ENCODE results near the gene RGS10.

RGS10 gene

DNA sequence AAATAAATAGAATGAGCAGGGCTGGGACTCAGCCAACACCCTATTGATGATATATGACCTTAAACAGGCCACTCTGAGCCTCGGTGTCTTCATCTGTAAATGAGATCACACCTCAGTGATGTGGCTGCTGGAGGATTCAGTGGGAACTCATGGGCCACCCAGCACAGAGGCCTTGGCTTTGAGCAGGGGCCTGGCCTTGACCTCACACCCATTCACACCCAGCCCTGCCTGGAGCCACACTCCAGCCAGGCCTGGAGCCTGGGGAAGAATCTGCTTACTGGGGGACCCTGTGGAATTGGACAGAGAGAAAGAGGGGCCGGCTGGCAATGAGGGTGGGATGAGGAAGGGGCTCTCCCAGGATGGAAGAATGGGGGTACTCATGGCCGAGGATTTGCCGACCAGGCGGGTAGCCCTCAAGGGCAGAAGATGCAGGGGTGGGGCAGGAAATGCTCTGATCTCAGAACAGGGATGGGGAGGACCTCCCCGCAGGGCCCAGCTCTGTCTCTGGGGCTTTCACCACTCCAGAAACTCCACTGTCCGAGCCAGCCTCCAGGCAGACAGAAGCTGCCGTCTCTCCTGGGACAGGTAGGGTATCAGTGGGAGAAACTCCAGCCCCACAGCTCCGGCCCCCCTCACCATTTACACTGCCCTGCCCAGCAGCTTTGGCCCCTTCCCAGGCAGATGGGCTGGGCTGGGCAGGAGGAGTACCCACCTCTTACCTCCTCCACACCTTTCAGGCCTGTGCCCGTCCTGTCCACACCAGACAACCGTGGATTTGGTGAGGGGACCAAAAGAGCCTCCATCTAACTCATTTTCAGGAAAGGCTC, 81.9 kb downstream of the RGS10 start:
- Histone ChIP-seq H3K4me3 (ENCODE audit: control insufficient read depth in 1 of 7, extremely low read depth in 1 of 7, insufficient read depth in 4 of 7, low read depth in 2 of 7, low read length in 6 of 7) (no peak overlapping the region), H3K4me1 (ENCODE audit: control extremely low read depth in 1 of 4, control insufficient read depth in 4 of 4, insufficient read depth in 4 of 4, low read length in 3 of 4) (no peaks in the 10 kb centered on the region), H3K27ac (ENCODE audit: insufficient read depth in 1 of 2, low read depth in 1 of 2, low read length in 2 of 2, poor library complexity in 1 of 2, severe bottlenecking in 2 of 2) (no peak overlapping the region), H3K27me3 (replicated peaks in 2 of 5; ENCODE audit: control insufficient read depth in 4 of 5, insufficient read depth in 5 of 5, low read length in 4 of 5) (peaks cover 0 to 1% (median 0%) of the 10 kb centered on the region in 5 experiments), H3K9me3 (ENCODE audit: control extremely low read depth in 1 of 5, control insufficient read depth in 4 of 5, insufficient read depth in 2 of 5, low read depth in 1 of 5, low read length in 4 of 5) (peaks cover 0 to 6% (median 0%) of the 10 kb centered on the region in 5 experiments), H3K36me3 (ENCODE audit: control insufficient read depth in 4 of 4, insufficient read depth in 4 of 4, low read length in 3 of 4) (no peaks in the 10 kb centered on the region)
- ChIA-PET CTCF (interaction anchor here (1.1 to 2.0 kb wide), 3 partner anchors 14 to 253 kb away, joined by 3 to 5 read pairs (median 5); partner anchors contain the start of gene GRK5), POLR2A (interaction anchor here (1.0 kb wide), 1 partner anchor 12 kb away, joined by 3 read pairs; no protein-coding TSS in a partner anchor)
- WGBS (ENCODE audit: insufficient coverage), result 96% methylated on average over 8 of the region's 11 CpGs
- DNase-seq, result no peak

DNA sequence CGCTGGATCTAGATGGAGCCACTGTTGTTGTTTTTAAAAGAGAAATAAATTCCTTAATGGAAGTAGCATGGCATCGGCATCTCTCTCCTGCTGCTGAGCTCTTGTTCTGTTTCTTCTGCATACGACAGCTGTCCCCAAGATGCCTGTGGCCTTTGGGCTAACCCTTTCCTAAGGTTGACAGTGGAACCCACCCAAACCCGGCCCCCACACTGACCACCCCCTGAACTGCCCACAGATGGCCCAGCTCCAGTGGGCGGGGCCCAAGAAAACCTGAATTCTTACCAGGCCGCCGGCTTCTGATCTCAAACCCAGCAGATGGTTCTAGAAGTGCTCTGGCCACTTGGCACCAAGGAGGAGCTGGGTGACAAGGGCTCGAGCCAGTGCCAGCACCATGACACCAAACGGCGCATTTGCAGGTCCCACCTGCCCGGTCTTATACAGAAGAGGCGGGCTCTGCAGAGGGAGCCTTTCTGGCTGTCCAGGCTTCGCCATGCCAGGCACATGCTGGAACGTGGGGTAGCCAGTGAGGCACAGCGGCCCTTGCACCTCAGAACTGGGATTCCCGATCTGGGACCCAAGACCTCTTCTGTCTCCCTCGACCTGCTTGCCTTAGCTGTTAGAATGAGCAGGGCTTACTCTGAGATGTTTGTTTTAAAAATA, 82.7 kb downstream of the RGS10 start:
- Histone ChIP-seq H3K36me3 (ENCODE audit: control insufficient read depth in 4 of 4, insufficient read depth in 4 of 4, low read length in 3 of 4) (no peaks in the 10 kb centered on the region), H3K27me3 (replicated peaks in 2 of 5; ENCODE audit: control insufficient read depth in 4 of 5, insufficient read depth in 5 of 5, low read length in 4 of 5) (peaks cover 0 to 1% (median 0%) of the 10 kb centered on the region in 5 experiments), H3K4me3 (ENCODE audit: control insufficient read depth in 1 of 7, extremely low read depth in 1 of 7, insufficient read depth in 4 of 7, low read depth in 2 of 7, low read length in 6 of 7) (no peak overlapping the region), H3K27ac (ENCODE audit: insufficient read depth in 1 of 2, low read depth in 1 of 2, low read length in 2 of 2, poor library complexity in 1 of 2, severe bottlenecking in 2 of 2) (no peak overlapping the region), H3K4me1 (ENCODE audit: control extremely low read depth in 1 of 4, control insufficient read depth in 4 of 4, insufficient read depth in 4 of 4, low read length in 3 of 4) (no peaks in the 10 kb centered on the region), H3K9me3 (ENCODE audit: control extremely low read depth in 1 of 5, control insufficient read depth in 4 of 5, insufficient read depth in 2 of 5, low read depth in 1 of 5, low read length in 4 of 5) (peaks cover 0 to 6% (median 0%) of the 10 kb centered on the region in 5 experiments)
- no peak for DNase-seq
- ChIA-PET POLR2A (no interaction called here), CTCF (interaction anchor here (1.1 to 1.3 kb wide), 2 partner anchors 13 to 15 kb away, joined by 3 to 5 read pairs; no protein-coding TSS in a partner anchor)
- 94% methylated on average over 13 of the region's 17 CpGs for WGBS (ENCODE audit: insufficient coverage)

DNA sequence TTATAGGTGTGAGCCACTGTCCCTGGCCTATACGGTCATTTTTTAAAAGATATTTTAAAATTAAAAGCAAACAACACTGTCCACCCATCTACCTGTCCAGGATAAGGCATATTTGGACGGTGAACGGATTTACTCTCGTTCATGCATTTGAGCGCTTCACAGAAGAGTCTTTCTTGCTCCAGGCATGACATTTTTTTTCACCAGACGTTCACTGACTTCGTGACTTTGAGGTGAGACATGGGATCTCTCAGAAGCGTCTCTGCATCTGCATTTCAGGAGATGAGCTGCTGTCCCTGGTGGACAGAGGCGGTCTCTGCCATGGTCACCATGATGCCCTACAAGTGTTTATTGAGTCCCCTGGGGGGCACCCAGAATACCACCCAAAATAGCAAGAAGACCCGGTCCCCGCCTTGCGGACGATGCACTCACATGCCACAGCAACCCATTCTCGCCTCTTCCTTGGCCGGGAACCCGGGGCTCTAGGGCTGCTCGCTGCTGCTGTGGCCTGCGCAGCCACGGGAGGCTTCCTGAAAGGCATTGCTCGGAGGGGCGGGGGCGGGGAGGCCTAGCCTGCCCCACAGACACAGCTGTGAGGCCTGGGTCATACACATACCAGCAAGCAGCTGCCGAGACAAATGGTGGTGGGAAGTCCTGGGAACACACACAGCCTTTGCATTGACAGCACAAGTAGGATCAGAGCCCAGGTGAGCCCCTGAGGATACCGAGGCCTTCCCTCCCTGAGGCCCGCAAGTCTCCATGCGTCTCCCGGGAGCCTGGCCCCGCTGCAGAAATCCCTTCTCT, 84.4 kb downstream of the RGS10 start:
- Histone ChIP-seq H3K27ac (ENCODE audit: insufficient read depth in 1 of 2, low read depth in 1 of 2, low read length in 2 of 2, poor library complexity in 1 of 2, severe bottlenecking in 2 of 2) (no peak overlapping the region), H3K4me3 (ENCODE audit: control insufficient read depth in 1 of 7, extremely low read depth in 1 of 7, insufficient read depth in 4 of 7, low read depth in 2 of 7, low read length in 6 of 7) (no peak overlapping the region), H3K9me3 (ENCODE audit: control extremely low read depth in 1 of 5, control insufficient read depth in 4 of 5, insufficient read depth in 2 of 5, low read depth in 1 of 5, low read length in 4 of 5) (peaks cover 0 to 5% (median 0%) of the 10 kb centered on the region in 5 experiments), H3K27me3 (replicated peaks in 2 of 5; ENCODE audit: control insufficient read depth in 4 of 5, insufficient read depth in 5 of 5, low read length in 4 of 5) (peaks cover 0 to 1% (median 0%) of the 10 kb centered on the region in 5 experiments), H3K36me3 (ENCODE audit: control insufficient read depth in 4 of 4, insufficient read depth in 4 of 4, low read length in 3 of 4) (no peaks in the 10 kb centered on the region), H3K4me1 (ENCODE audit: control extremely low read depth in 1 of 4, control insufficient read depth in 4 of 4, insufficient read depth in 4 of 4, low read length in 3 of 4) (no peaks in the 10 kb centered on the region)
- 91% methylated on average over 27 of the region's 28 CpGs for WGBS (ENCODE audit: insufficient coverage)
- ChIA-PET POLR2A (no interaction called here), CTCF (interaction anchor here (0.8 to 3.1 kb wide), 5 partner anchors 13 to 259 kb away, joined by 3 to 21 read pairs (median 3); no protein-coding TSS in a partner anchor)
- no peak for DNase-seq

- Histone ChIP-seq H3K4me3 (ENCODE audit: control insufficient read depth in 1 of 7, extremely low read depth in 1 of 7, insufficient read depth in 4 of 7, low read depth in 2 of 7, low read length in 6 of 7) (no peak overlapping the region), H3K27me3 (replicated peaks in 2 of 5; ENCODE audit: control insufficient read depth in 4 of 5, insufficient read depth in 5 of 5, low read length in 4 of 5) (peaks cover 0 to 1% (median 0%) of the 10 kb centered on the region in 5 experiments), H3K9me3 (ENCODE audit: control extremely low read depth in 1 of 5, control insufficient read depth in 4 of 5, insufficient read depth in 2 of 5, low read depth in 1 of 5, low read length in 4 of 5) (no peaks in the 10 kb centered on the region), H3K27ac (ENCODE audit: insufficient read depth in 1 of 2, low read depth in 1 of 2, low read length in 2 of 2, poor library complexity in 1 of 2, severe bottlenecking in 2 of 2) (no peak overlapping the region), H3K36me3 (ENCODE audit: control insufficient read depth in 4 of 4, insufficient read depth in 4 of 4, low read length in 3 of 4) (no peaks in the 10 kb centered on the region), H3K4me1 (ENCODE audit: control extremely low read depth in 1 of 4, control insufficient read depth in 4 of 4, insufficient read depth in 4 of 4, low read length in 3 of 4) (no peaks in the 10 kb centered on the region)
- ChIA-PET POLR2A (no interaction called here), CTCF (interaction anchor here (0.7 to 3.1 kb wide), 3 partner anchors 8 to 250 kb away, joined by 3 to 21 read pairs (median 3); no protein-coding TSS in a partner anchor)
- no peak for DNase-seq
- 95% methylated on average over 6 of the region's 7 CpGs for WGBS (ENCODE audit: insufficient coverage)
These were observed 86.1 kb downstream of the RGS10 start for GRCh38 chr10:119456435-119456810.

GRCh38 chr10:119455609-119456434, 86.7 kb downstream of the RGS10 start:
- 95% methylated on average over 21 of the region's 23 CpGs for WGBS (ENCODE audit: insufficient coverage)
- CTCF ChIA-PET, result interaction anchor here (3.1 kb wide), 1 partner anchor 11 kb away, joined by 21 read pairs; no protein-coding TSS in a partner anchor
- Histone ChIP-seq H3K4me1 (ENCODE audit: control extremely low read depth in 1 of 4, control insufficient read depth in 4 of 4, insufficient read depth in 4 of 4, low read length in 3 of 4) (no peaks in the 10 kb centered on the region), H3K4me3 (ENCODE audit: control insufficient read depth in 1 of 7, extremely low read depth in 1 of 7, insufficient read depth in 4 of 7, low read depth in 2 of 7, low read length in 6 of 7) (no peak overlapping the region), H3K36me3 (ENCODE audit: control insufficient read depth in 4 of 4, insufficient read depth in 4 of 4, low read length in 3 of 4) (no peaks in the 10 kb centered on the region), H3K9me3 (ENCODE audit: control extremely low read depth in 1 of 5, control insufficient read depth in 4 of 5, insufficient read depth in 2 of 5, low read depth in 1 of 5, low read length in 4 of 5) (no peaks in the 10 kb centered on the region), H3K27ac (ENCODE audit: insufficient read depth in 1 of 2, low read depth in 1 of 2, low read length in 2 of 2, poor library complexity in 1 of 2, severe bottlenecking in 2 of 2) (no peak overlapping the region), H3K27me3 (replicated peaks in 2 of 5; ENCODE audit: control insufficient read depth in 4 of 5, insufficient read depth in 5 of 5, low read length in 4 of 5) (no peaks in the 10 kb centered on the region)
- POLR2A ChIA-PET, result no interaction called here
- no peak for DNase-seq

- H3K9me3 ChIP-seq (ENCODE audit: control extremely low read depth in 1 of 5, control insufficient read depth in 4 of 5, insufficient read depth in 2 of 5, low read depth in 1 of 5, low read length in 4 of 5), result no peaks in the 10 kb centered on the region
- H3K27ac ChIP-seq (ENCODE audit: insufficient read depth in 1 of 2, low read depth in 1 of 2, low read length in 2 of 2, poor library complexity in 1 of 2, severe bottlenecking in 2 of 2), result no peak overlapping the region
- CTCF ChIA-PET, result interaction anchor here (1.3 kb wide), 2 partner anchors 9 to 257 kb away, joined by 3 to 6 read pairs; no protein-coding TSS in a partner anchor
- WGBS (ENCODE audit: insufficient coverage), result 98% methylated on average over 10 of the region's 18 CpGs
- POLR2A ChIA-PET, result no interaction called here
- H3K4me3 ChIP-seq (ENCODE audit: control insufficient read depth in 1 of 7, extremely low read depth in 1 of 7, insufficient read depth in 4 of 7, low read depth in 2 of 7, low read length in 6 of 7), result no peak overlapping the region
- no peaks in the 10 kb centered on the region for H3K27me3 ChIP-seq (replicated peaks in 2 of 5; ENCODE audit: control insufficient read depth in 4 of 5, insufficient read depth in 5 of 5, low read length in 4 of 5)
- DNase-seq, result no peak
- H3K36me3 ChIP-seq (ENCODE audit: control insufficient read depth in 4 of 4, insufficient read depth in 4 of 4, low read length in 3 of 4), result no peaks in the 10 kb centered on the region
- H3K4me1 ChIP-seq (ENCODE audit: control extremely low read depth in 1 of 4, control insufficient read depth in 4 of 4, insufficient read depth in 4 of 4, low read length in 3 of 4), result no peaks in the 10 kb centered on the region
These were observed 87.5 kb downstream of the RGS10 start for GRCh38 chr10:119454990-119455389.

Measured in common myeloid progenitor, CD34-positive (primary cell).